ENCODE measurements around the gene GAA.

DNA sequence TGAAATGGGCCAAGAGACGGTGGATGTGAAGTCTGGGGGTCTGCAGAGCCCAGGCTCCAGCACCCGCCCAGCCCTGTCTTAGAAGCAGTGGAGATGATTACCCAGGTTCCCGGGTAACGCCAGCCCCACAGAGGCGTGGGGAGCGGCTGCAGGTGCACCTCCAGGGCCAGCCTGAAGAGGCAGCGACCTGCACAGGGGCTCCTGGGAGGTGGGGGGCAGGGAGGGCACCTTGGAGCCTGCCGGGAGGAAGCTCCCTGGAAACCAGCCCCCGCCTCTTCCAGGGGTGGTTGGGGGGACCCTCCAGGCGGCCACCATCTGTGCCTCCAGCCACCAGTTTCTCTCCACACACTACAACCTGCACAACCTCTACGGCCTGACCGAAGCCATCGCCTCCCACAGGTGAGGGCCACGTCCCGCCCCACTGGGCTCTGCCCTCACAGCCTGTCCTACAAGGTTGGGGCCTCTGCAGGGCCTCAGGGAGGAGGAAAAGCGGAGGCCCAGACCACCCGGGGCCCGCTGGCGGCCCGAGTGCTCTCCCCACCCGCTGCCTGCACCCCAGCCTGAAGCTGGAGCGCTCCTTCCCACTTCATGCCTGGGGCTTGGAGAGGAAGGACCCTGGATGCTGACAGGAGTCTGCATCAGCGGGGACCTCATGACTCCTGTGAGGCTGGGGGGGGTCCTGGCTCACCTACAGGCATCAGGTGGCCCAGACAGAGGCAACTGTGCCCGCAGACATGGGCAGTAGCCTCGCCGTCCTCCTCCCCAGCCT, 10.5 kb downstream of the GAA start:
- TF ChIP-seq POLR2AphosphoS5 (IDR thresholded peaks at IDR 0.05): no peak
- TF ChIP-seq, protein P1, sequence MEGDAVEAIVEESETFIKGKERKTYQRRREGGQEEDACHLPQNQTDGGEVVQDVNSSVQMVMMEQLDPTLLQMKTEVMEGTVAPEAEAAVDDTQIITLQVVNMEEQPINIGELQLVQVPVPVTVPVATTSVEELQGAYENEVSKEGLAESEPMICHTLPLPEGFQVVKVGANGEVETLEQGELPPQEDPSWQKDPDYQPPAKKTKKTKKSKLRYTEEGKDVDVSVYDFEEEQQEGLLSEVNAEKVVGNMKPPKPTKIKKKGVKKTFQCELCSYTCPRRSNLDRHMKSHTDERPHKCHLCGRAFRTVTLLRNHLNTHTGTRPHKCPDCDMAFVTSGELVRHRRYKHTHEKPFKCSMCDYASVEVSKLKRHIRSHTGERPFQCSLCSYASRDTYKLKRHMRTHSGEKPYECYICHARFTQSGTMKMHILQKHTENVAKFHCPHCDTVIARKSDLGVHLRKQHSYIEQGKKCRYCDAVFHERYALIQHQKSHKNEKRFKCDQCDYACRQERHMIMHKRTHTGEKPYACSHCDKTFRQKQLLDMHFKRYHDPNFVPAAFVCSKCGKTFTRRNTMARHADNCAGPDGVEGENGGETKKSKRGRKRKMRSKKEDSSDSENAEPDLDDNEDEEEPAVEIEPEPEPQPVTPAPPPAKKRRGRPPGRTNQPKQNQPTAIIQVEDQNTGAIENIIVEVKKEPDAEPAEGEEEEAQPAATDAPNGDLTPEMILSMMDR (IDR thresholded peaks at IDR 0.05): no peak

Data from gastroesophageal sphincter (tissue), 3 donors.